Pancreas (tissue), 10 donors: ENCODE measurements around the gene VAMP2. TPM values are rescaled to one million over a fixed set of nuclear protein-coding genes. Genes with fewer than 3 reads are reported as not detected.

Experiments
- ATAC-seq, 4 donors: fragments of 200-7000 bp; cut with Tn5 transposase; one replicate each; pipeline versions ENCODE4 v1.8.0 to v1.9.1; 2020; ENCODE audit warnings: mild to moderate bottlenecking in 4 of 4, moderate library complexity in 4 of 4
- DNase-seq, 6 donors: peaks; one replicate each; pipeline ENCODE4 v3.0.0-alpha.2; 2020
- FAIRE-seq: peaks from 2 replicates; lab custom pipeline; 2012; peaks lifted over from hg19 to GRCh38; lab: Jason Lieb, UNC
- H3K27ac ChIP-seq, 4 donors: fragments of 200-600 bp; sonication (generic); 1 replicate in 3 of 4; 2 replicates in 1 of 4; pipeline versions ENCODE4 v1.5.0 to v1.8.0; 2020
- H3K27me3 ChIP-seq, 4 donors: fragments of 200-600 bp; one replicate each; pipeline ENCODE4 v1.8.0; 2021
- H3K36me3 ChIP-seq, 3 donors: fragments of 200-600 bp; sonication (generic) in 1 of 3; one replicate each; pipeline versions ENCODE4 v1.5.0 to v1.8.0; 2020 to 2021
- H3K4me1 ChIP-seq, 3 donors: fragments of 200-600 bp; one replicate each; pipeline ENCODE4 v1.8.0; 2021
- H3K4me3 ChIP-seq, 4 donors: fragments of 200-600 bp; sonication (generic) in 2 of 4; one replicate each; pipeline versions ENCODE4 v1.5.0 to v1.8.0; 2020 to 2021
- H3K9me3 ChIP-seq, 4 donors: fragments of 200-600 bp; one replicate each; pipeline ENCODE4 v1.8.0; 2021
- WGBS, 2 donors: extraction: QIAGEN DNeasy Blood & Tissue Kit; methylation state at CpG; one replicate each; pipeline ENCODE4 v1.1.7; 2013; 5-methylcytosine and 5-hydroxymethylcytosine counted together
- intact Hi-C, 3 donors: fragments of 100-400 bp; cut with DNase I; formaldehyde crosslinking; loops; one replicate each; pipeline versions ENCODE4 v1.11.1 to v1.14.2; 2022
- polyA plus RNA-seq, 2 donors: library from polyadenylated mRNA; stranded (reverse); fragments of 200-250 nt; gene quantifications; one replicate each; pipeline ENCODE4 v1.2.3, GENCODE V29; 2013
- total RNA-seq, 6 donors: library from RNA; stranded (reverse); fragmentation: NEBNext Ultra II Directional in 4 of 6; extraction: Animal tissue kit (Norgen Biotek cat#: 25700) in 4 of 6; gene quantifications; one replicate each; pipeline versions ENCODE4 v1.2.1 to v1.2.4, GENCODE V29; 2021 to 2023
- TF ChIP-seq, protein P1 (sequence below), 4 donors: fragments of 200-600 bp; sonication (generic) in 3 of 4; IDR thresholded peaks; one replicate each; pipeline versions ENCODE4 v1.5.0 to v1.8.0; 2021; ENCODE audit warnings: antibody characterized with exemption in 4 of 4
- donor health status: healthy with polysubstance abuse.
- donor health status: DM: no; HTN: no; CAD: no; lungs with moderate emphysema.
- donor health status: DM: no; HTN: no; CAD: no.
- donor health status: control.
- donor health status: control.
- donor health status: Bipolar disorder and iron deficiency.
- donor health status: DM: yes; HTN: yes; CAD: no.
- donor health status: DM: no; HTN: no; CAD: no.
- donor health status: DM: no; HTN: no; CAD: no.
- donor health status: DM: yes; HTN: yes; CAD: no.

Gene VAMP2
- total and polyA plus RNA-seq, 8 donors, result 19.5 to 82.0 (median 30.0) TPM

DNA sequence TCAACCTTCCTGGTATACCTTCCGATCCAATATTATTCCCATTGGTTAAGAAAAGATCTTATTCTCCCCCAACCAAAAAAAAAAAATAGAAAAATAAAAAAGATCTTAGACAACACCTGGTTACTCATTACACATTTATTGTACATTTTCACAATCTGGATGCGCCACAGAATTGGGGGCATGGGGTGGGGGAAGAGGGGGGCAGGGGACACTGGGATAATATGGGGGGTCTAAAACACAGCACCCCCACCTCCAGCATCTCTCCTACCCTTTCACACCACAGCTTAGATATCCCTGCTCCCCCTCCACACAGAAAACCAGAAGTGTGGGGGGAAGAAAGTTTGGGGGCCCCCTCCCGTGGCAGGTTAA is 3.7 kb downstream of the VAMP2 start:
- peak overlapping the region in 1 of 4 donors; percentile 84 for H3K27ac ChIP-seq
- no peak overlapping the region for H3K4me3 ChIP-seq
- no peaks in the 10 kb centered on the region for H3K27me3 ChIP-seq
- 56 to 61% methylated on average over 3 of the region's 3 CpGs for WGBS, 2 donors
- H3K9me3 ChIP-seq, result no peaks in the 10 kb centered on the region
- intact Hi-C loops, result no loop called here
- ATAC-seq (no peak), FAIRE-seq (no peak), DNase-seq (peak in 1 of 6 donors; percentile 24)
- H3K36me3 ChIP-seq, result no peaks in the 10 kb centered on the region
- TF ChIP-seq, protein P1, sequence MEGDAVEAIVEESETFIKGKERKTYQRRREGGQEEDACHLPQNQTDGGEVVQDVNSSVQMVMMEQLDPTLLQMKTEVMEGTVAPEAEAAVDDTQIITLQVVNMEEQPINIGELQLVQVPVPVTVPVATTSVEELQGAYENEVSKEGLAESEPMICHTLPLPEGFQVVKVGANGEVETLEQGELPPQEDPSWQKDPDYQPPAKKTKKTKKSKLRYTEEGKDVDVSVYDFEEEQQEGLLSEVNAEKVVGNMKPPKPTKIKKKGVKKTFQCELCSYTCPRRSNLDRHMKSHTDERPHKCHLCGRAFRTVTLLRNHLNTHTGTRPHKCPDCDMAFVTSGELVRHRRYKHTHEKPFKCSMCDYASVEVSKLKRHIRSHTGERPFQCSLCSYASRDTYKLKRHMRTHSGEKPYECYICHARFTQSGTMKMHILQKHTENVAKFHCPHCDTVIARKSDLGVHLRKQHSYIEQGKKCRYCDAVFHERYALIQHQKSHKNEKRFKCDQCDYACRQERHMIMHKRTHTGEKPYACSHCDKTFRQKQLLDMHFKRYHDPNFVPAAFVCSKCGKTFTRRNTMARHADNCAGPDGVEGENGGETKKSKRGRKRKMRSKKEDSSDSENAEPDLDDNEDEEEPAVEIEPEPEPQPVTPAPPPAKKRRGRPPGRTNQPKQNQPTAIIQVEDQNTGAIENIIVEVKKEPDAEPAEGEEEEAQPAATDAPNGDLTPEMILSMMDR (IDR thresholded peaks at IDR 0.05), result no peak
- H3K4me1 ChIP-seq, result peaks cover 12 to 30% (median 15%) of the 10 kb centered on the region in 3 donors

DNA sequence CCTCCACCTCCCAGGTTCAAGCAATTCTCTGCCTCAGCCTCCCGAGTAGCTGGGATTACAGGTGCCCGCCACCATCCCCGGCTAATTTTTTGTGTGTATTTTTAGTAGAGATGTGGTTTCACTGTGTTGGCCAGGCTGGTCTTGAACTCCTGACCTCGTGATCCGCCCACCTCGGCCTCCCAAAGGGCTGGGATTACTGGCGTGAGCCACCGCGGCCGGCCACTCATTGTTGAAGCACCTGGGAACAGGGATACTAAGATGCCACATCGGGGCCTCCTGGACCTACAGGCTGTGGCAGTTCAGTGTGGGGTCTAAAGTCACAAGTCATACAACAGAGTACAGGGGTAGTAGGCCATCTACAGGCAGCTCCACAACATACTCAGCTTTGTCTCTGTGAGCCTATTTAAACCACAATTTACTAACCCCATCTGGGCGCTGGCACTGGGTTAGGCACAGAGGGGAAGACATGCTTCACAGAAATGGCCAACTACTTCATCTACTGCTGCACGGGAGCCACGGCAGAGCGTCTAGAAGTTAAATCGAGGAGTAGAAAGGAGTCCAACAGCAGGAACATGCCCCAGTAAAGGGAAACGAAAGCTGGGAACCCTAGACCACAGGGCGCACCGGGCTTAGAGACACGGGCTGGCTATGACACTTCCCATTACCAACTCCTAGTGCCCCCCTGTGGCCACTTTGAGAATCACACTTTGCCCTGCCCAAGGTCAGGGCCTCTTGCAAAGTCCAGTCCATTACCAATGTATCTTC is 4.3 kb downstream of the VAMP2 start:
- intact Hi-C loops, result no loop called here
- ATAC-seq, result peak; percentile 5 to 22 (median 16)
- H3K36me3 ChIP-seq, result no peaks in the 10 kb centered on the region
- peak overlapping the region; percentile 68 to 84 (median 76) for H3K27ac ChIP-seq
- H3K27me3 ChIP-seq, result no peaks in the 10 kb centered on the region
- FAIRE-seq, result peak; percentile 51
- H3K4me3 ChIP-seq, result no peak overlapping the region
- no peaks in the 10 kb centered on the region for H3K9me3 ChIP-seq
- peak; percentile 88 to 97 (median 94) for DNase-seq
- TF ChIP-seq, protein P1 (IDR thresholded peaks at IDR 0.05), result peak; percentile 92 to 95 (median 94)
- 37 to 42% methylated on average over 20 of the region's 20 CpGs for WGBS, 2 donors
- peaks cover 8 to 24% (median 11%) of the 10 kb centered on the region in 3 donors for H3K4me1 ChIP-seq

DNA sequence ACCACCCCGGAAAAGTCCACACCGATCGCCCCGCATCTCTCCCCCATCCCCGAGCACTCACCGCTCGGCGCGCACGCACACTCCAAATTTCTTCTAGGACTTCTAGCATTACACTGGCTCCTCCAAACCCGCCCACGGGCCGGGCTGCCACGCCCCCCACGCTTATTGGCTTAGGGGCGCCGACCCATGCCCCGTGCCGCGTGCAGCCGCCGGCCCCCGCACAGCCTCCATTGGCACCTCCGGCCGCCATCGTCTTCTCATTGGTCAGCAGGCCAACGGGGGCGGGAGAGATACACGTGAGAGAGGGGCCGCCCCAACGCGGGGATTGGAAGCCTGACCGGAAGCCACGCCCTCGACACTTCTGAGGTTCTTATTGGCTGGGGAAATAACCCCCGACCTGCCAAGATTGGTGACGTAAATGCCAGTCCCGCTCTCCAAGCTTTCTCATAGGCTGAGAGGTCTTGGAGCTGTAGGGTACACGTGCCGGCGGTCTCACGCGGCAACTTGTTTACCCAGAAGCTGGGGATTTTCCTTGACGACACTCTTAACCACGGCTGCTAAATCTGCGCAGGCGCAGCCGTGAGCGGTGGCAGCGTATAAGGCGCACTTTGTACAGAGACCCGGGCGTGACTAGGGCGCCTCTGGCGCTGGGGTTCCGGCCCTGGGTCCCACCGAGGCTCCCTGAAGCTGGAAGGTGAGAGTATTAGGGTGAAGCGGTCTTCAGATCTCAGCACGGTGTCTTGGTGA is 6.3 kb downstream of the VAMP2 start:
- H3K9me3 ChIP-seq, result no peaks in the 10 kb centered on the region
- TF ChIP-seq, protein P1 (IDR thresholded peaks at IDR 0.05), result no peak
- no peaks in the 10 kb centered on the region for H3K27me3 ChIP-seq
- DNase-seq (peak; percentile 99 to 100 (median 100)), FAIRE-seq (peak; percentile 99), ATAC-seq (peak; percentile 57 to 69 (median 62))
- peaks cover 15 to 29% (median 20%) of the 10 kb centered on the region in 3 donors for H3K4me1 ChIP-seq
- peak overlapping the region; percentile 96 to 100 (median 99) for H3K27ac ChIP-seq
- intact Hi-C loops, result no loop called here
- H3K36me3 ChIP-seq, result peaks cover 0 to 5% (median 0%) of the 10 kb centered on the region in 3 donors
- 0 to 1% methylated on average over 59 of the region's 59 CpGs for WGBS, 2 donors
- peak overlapping the region; percentile 27 to 81 (median 64) for H3K4me3 ChIP-seq

- Histone ChIP-seq H3K4me3 (peak overlapping the region; percentile 27 to 81 (median 64)), H3K4me1 (peaks cover 11 to 31% (median 16%) of the 10 kb centered on the region in 3 donors), H3K27ac (peak overlapping the region; percentile 96 to 100 (median 99)), H3K9me3 (no peaks in the 10 kb centered on the region), H3K27me3 (no peaks in the 10 kb centered on the region), H3K36me3 (peaks cover 0 to 5% (median 0%) of the 10 kb centered on the region in 3 donors)
- FAIRE-seq (no peak), ATAC-seq (no peak), DNase-seq (peak in 2 of 6 donors; percentile 68 to 80)
- intact Hi-C loops, result no loop called here
- TF ChIP-seq, protein P1 (IDR thresholded peaks at IDR 0.05), result no peak
- 0 to 1% methylated on average over 11 of the region's 11 CpGs for WGBS, 2 donors
Observed at GRCh38 chr17:8155996-8156245, 6.8 kb downstream of the VAMP2 start.
